GM12878 (cell line): ENCODE results near the gene TUT4. TPM values are rescaled to one million over a fixed set of nuclear protein-coding genes. Genes with fewer than 3 reads are reported as not detected.

Experiments
- EP300 ChIP-seq, 2 experiments: fragments of 150-350 bp in 1 of 2; IDR thresholded peaks; 2 replicates each; pipeline ENCODE4 v1.6.1; 2011 to 2012; ENCODE audit warnings: low read depth in 2 of 2, low read length in 2 of 2, borderline replicate concordance in 1 of 2, improper control_type of control experiment in 1 of 2, inconsistent platforms in 1 of 2; ENCODE audit not compliant: control insufficient read depth in 1 of 2
- ESRRA ChIP-seq: IDR thresholded peaks from 2 replicates; pipeline ENCODE4 v1.6.1; 2012; ENCODE audit warnings: mild to moderate bottlenecking, low read length, improper control_type of control experiment
- POLR2AphosphoS2 ChIP-seq: IDR thresholded peaks from 2 replicates; pipeline ENCODE4 v1.6.1; 2011; ENCODE audit warnings: low read depth, mild to moderate bottlenecking, low read length, improper control_type of control experiment, moderate library complexity
- SMAD1 ChIP-seq: fragments of 450-650 bp; IDR thresholded peaks from 2 replicates; pipeline ENCODE4 v1.6.1; 2018; ENCODE audit warnings: mild to moderate bottlenecking, low read depth; ENCODE audit not compliant: partially characterized antibody
- WRNIP1 ChIP-seq: IDR thresholded peaks from 2 replicates; pipeline ENCODE4 v1.6.1; 2011; ENCODE audit warnings: low read depth, low read length, improper control_type of control experiment, borderline replicate concordance
- ZNF217 ChIP-seq: fragments of 450-650 bp; IDR thresholded peaks from 2 replicates; pipeline ENCODE4 v1.6.1; 2017; ENCODE audit warnings: antibody characterized with exemption, mild to moderate bottlenecking
- polyA plus RNA-seq, 11 experiments: library from polyadenylated mRNA; depleted of rRNA in 4 of 11; unstranded in 6 of 11; stranded (reverse) in 5 of 11; fragments of >200 nt; fragmentation: Nextera tagmentation in 4 of 11; fragmentation: Illumina TruSeq in 1 of 11; extraction: Ambion mirVana in 4 of 11; extraction: Trizol in 1 of 11; gene quantifications; 1 replicate in 1 of 11; 2 replicates in 10 of 11; pipeline versions ENCODE4 v1.2.1 to v1.2.3, GENCODE V29; 2011 to 2016; ENCODE audit warnings: inconsistent platforms in 2 of 11, missing spikeins in 2 of 11, low read depth in 1 of 11
- total RNA-seq, 4 experiments: library from RNA; depleted of rRNA in 3 of 4; stranded (reverse); fragments of >200 nt in 3 of 4; fragmentation: Illumina TruSeq in 1 of 4; extraction: Trizol in 1 of 4; gene quantifications; 2 replicates each; pipeline versions ENCODE4 v1.2.1 to v1.2.3, GENCODE V29; 2013 to 2021
- TF ChIP-seq, protein P1 (sequence below), 3 experiments: IDR thresholded peaks in 2 of 3; conservative IDR thresholded peaks in 1 of 3; 2 replicates each; pipeline ENCODE4 v1.5.1; 2011; ENCODE audit warnings: low read depth in 3 of 3, low read length in 3 of 3, mild to moderate bottlenecking in 3 of 3, control low read depth in 2 of 3, moderate library complexity in 2 of 3, inconsistent platforms in 1 of 3, mixed read lengths in 1 of 3; ENCODE audit not compliant: control insufficient read depth in 2 of 3, insufficient read depth in 1 of 3; ENCODE audit errors: extremely low read depth in 1 of 3
- TF ChIP-seq, protein P2 (sequence below): IDR thresholded peaks from 2 replicates; pipeline ENCODE4 v1.6.1; 2012; ENCODE audit warnings: low read depth, low read length, improper control_type of control experiment
- TF ChIP-seq, protein P3 (sequence below): fragments of 450-650 bp; IDR thresholded peaks from 2 replicates; pipeline ENCODE4 v1.6.1; 2014; ENCODE audit warnings: mild to moderate bottlenecking

TUT4 gene
- total and polyA plus RNA-seq, 10 of the 15 experiments (the other 5 are each of a cell fraction or from before 2014, with no cell fraction given), result 9.4 to 40.7 (median 27.6) TPM

DNA sequence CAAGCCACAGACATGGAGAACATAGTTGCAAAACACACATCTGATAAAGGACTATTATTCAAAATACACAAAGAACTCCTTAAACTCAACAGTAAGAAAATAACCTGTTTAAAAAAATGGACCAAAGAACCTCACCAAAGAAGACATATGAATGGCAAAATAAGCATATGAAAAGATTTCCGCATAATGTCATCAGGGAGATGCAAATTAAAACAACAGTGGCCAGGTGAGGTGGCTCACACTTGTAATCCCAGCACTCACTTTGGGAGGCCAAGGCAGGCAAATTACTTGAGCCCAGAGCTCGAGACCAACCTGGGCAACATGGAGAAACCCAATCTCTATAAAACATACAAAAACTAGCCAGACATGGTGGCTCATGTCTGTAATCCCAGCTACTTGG is 98.1 kb downstream of the TUT4 start (continued):
- TF ChIP-seq, protein P1, sequence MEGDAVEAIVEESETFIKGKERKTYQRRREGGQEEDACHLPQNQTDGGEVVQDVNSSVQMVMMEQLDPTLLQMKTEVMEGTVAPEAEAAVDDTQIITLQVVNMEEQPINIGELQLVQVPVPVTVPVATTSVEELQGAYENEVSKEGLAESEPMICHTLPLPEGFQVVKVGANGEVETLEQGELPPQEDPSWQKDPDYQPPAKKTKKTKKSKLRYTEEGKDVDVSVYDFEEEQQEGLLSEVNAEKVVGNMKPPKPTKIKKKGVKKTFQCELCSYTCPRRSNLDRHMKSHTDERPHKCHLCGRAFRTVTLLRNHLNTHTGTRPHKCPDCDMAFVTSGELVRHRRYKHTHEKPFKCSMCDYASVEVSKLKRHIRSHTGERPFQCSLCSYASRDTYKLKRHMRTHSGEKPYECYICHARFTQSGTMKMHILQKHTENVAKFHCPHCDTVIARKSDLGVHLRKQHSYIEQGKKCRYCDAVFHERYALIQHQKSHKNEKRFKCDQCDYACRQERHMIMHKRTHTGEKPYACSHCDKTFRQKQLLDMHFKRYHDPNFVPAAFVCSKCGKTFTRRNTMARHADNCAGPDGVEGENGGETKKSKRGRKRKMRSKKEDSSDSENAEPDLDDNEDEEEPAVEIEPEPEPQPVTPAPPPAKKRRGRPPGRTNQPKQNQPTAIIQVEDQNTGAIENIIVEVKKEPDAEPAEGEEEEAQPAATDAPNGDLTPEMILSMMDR (IDR thresholded peaks at IDR 0.05 in 2 of 3, conservative IDR thresholded peaks at IDR 0.05 in 1 of 3; ENCODE audit: control insufficient read depth in 2 of 3, extremely low read depth in 1 of 3, insufficient read depth in 1 of 3, low read depth in 3 of 3, low read length in 3 of 3), result no peak
- TF ChIP-seq, protein P2, sequence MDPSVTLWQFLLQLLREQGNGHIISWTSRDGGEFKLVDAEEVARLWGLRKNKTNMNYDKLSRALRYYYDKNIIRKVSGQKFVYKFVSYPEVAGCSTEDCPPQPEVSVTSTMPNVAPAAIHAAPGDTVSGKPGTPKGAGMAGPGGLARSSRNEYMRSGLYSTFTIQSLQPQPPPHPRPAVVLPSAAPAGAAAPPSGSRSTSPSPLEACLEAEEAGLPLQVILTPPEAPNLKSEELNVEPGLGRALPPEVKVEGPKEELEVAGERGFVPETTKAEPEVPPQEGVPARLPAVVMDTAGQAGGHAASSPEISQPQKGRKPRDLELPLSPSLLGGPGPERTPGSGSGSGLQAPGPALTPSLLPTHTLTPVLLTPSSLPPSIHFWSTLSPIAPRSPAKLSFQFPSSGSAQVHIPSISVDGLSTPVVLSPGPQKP, result no peak
- TF ChIP-seq ESRRA (no peak), POLR2AphosphoS2 (no peak), SMAD1 (no peak), EP300 (IDR thresholded peaks at IDR 0.05; ENCODE audit: borderline replicate concordance in 1 of 2, control insufficient read depth in 1 of 2, low read depth in 2 of 2, low read length in 2 of 2) (no peak), ZNF217 (no peak), WRNIP1 (no peak)
- TF ChIP-seq, protein P3, sequence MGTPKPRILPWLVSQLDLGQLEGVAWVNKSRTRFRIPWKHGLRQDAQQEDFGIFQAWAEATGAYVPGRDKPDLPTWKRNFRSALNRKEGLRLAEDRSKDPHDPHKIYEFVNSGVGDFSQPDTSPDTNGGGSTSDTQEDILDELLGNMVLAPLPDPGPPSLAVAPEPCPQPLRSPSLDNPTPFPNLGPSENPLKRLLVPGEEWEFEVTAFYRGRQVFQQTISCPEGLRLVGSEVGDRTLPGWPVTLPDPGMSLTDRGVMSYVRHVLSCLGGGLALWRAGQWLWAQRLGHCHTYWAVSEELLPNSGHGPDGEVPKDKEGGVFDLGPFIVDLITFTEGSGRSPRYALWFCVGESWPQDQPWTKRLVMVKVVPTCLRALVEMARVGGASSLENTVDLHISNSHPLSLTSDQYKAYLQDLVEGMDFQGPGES, result no peak
